Measurements from ENCODE around the gene SERINC2. TPM values are rescaled to one million over a fixed set of nuclear protein-coding genes. Genes with fewer than 3 reads are reported as not detected.
"Not testable (repeated sequence)": the region's sequence is repeated elsewhere in the genome, so short reads cannot be mapped to it uniquely, and the experiment has no call there.

Gene SERINC2
- total and polyA plus RNA-seq, 5 donors from 2014 or later = 0.08 TPM; not detected in 4

- Mint-ChIP-seq H3K27me3 (peaks cover 9% of the 10 kb centered on the region), H3K9me3 (peaks cover 0 to 55% (median 22%) of the 10 kb centered on the region in 7 donors), H3K4me1 (no peaks in the 10 kb centered on the region), H3K27ac (no peak overlapping the region), H3K4me3 (no peak overlapping the region), H3K36me3 (no peaks in the 10 kb centered on the region)
- Histone ChIP-seq H3K27me3 (ENCODE audit: control insufficient read depth, insufficient read depth, low read length) (peaks cover 8% of the 10 kb centered on the region), H3K4me1 (ENCODE audit: control insufficient read depth, insufficient read depth, low read length, poor library complexity, severe bottlenecking) (no peaks in the 10 kb centered on the region), H3K9me3 (ENCODE audit: control insufficient read depth in 2 of 2, low read length in 2 of 2) (peaks cover 18 to 32% of the 10 kb centered on the region in 2 experiments), H3K4me3 (ENCODE audit: low read depth, low read length) (no peak overlapping the region), H3K36me3 (ENCODE audit: control insufficient read depth, insufficient read depth, low read length) (no peaks in the 10 kb centered on the region), H3K27ac (ENCODE audit: insufficient read depth, low read length, poor library complexity, severe bottlenecking) (no peak overlapping the region)
- no peak for ATAC-seq (ENCODE audit: low read depth in 2 of 2)
- no peak for DNase-seq
Measured at GRCh38 chr1:31453384-31454079, 40.5 kb downstream of the SERINC2 start.

GRCh38 chr1:31458287-31458896, 45.4 kb downstream of the SERINC2 start:
- DNase-seq (no peak), ATAC-seq (ENCODE audit: low read depth in 2 of 2) (no peak)
- Histone ChIP-seq H3K9me3 (ENCODE audit: control insufficient read depth in 2 of 2, low read length in 2 of 2) (peaks cover 27 to 37% of the 10 kb centered on the region in 2 experiments), H3K27me3 (ENCODE audit: control insufficient read depth, insufficient read depth, low read length) (peaks cover 8% of the 10 kb centered on the region), H3K4me3 (ENCODE audit: low read depth, low read length) (no peak overlapping the region), H3K27ac (ENCODE audit: insufficient read depth, low read length, poor library complexity, severe bottlenecking) (no peak overlapping the region), H3K36me3 (ENCODE audit: control insufficient read depth, insufficient read depth, low read length) (no peaks in the 10 kb centered on the region), H3K4me1 (ENCODE audit: control insufficient read depth, insufficient read depth, low read length, poor library complexity, severe bottlenecking) (no peaks in the 10 kb centered on the region)
- no peak overlapping the region for H3K27ac Mint-ChIP-seq
- H3K9me3 Mint-ChIP-seq = peaks cover 0 to 52% (median 17%) of the 10 kb centered on the region in 7 donors
- no peak overlapping the region for H3K4me3 Mint-ChIP-seq
- H3K4me1 Mint-ChIP-seq = no peaks in the 10 kb centered on the region
- no peaks in the 10 kb centered on the region for H3K36me3 Mint-ChIP-seq
- H3K27me3 Mint-ChIP-seq = peaks cover 23% of the 10 kb centered on the region

- ATAC-seq (ENCODE audit: low read depth in 2 of 2) = no peak
- H3K4me3 ChIP-seq (ENCODE audit: low read depth, low read length) = no peak overlapping the region
- no peaks in the 10 kb centered on the region for H3K4me1 ChIP-seq (ENCODE audit: control insufficient read depth, insufficient read depth, low read length, poor library complexity, severe bottlenecking)
- no peak overlapping the region for H3K4me3 Mint-ChIP-seq
- H3K27me3 Mint-ChIP-seq = peaks cover 32% of the 10 kb centered on the region
- no peaks in the 10 kb centered on the region for H3K36me3 Mint-ChIP-seq
- no peak overlapping the region for H3K27ac Mint-ChIP-seq
- H3K9me3 Mint-ChIP-seq = peaks cover 0 to 49% (median 12%) of the 10 kb centered on the region in 7 donors
- H3K36me3 ChIP-seq (ENCODE audit: control insufficient read depth, insufficient read depth, low read length) = no peaks in the 10 kb centered on the region
- no peak for DNase-seq
- peaks cover 25 to 37% of the 10 kb centered on the region in 2 experiments for H3K9me3 ChIP-seq (ENCODE audit: control insufficient read depth in 2 of 2, low read length in 2 of 2)
- H3K4me1 Mint-ChIP-seq = no peaks in the 10 kb centered on the region
- H3K27ac ChIP-seq (ENCODE audit: insufficient read depth, low read length, poor library complexity, severe bottlenecking) = no peak overlapping the region
- peaks cover 4% of the 10 kb centered on the region for H3K27me3 ChIP-seq (ENCODE audit: control insufficient read depth, insufficient read depth, low read length)
Measured at GRCh38 chr1:31460027-31460426, 47.0 kb downstream of the SERINC2 start.

GRCh38 chr1:31467005-31467674, 54.1 kb downstream of the SERINC2 start:
- no peaks in the 10 kb centered on the region for H3K36me3 ChIP-seq (ENCODE audit: control insufficient read depth, insufficient read depth, low read length)
- no peaks in the 10 kb centered on the region for H3K27me3 ChIP-seq (ENCODE audit: control insufficient read depth, insufficient read depth, low read length)
- ATAC-seq (ENCODE audit: low read depth in 2 of 2) = no peak
- H3K4me3 Mint-ChIP-seq = no peak overlapping the region
- H3K36me3 Mint-ChIP-seq = no peaks in the 10 kb centered on the region
- no peaks in the 10 kb centered on the region for H3K4me1 ChIP-seq (ENCODE audit: control insufficient read depth, insufficient read depth, low read length, poor library complexity, severe bottlenecking)
- H3K27ac Mint-ChIP-seq = no peak overlapping the region
- H3K9me3 Mint-ChIP-seq = peaks cover 0 to 20% (median 4%) of the 10 kb centered on the region in 7 donors
- DNase-seq = no peak
- H3K27ac ChIP-seq (ENCODE audit: insufficient read depth, low read length, poor library complexity, severe bottlenecking) = no peak overlapping the region
- peaks cover 32% of the 10 kb centered on the region for H3K27me3 Mint-ChIP-seq
- H3K4me1 Mint-ChIP-seq = no peaks in the 10 kb centered on the region
- peaks cover 10 to 14% of the 10 kb centered on the region in 2 experiments for H3K9me3 ChIP-seq (ENCODE audit: control insufficient read depth in 2 of 2, low read length in 2 of 2)
- H3K4me3 ChIP-seq (ENCODE audit: low read depth, low read length) = no peak overlapping the region

GRCh38 chr1:31470794-31471315, 57.8 kb downstream of the SERINC2 start:
- Histone ChIP-seq H3K4me3 (ENCODE audit: low read depth, low read length) (no peak overlapping the region), H3K4me1 (ENCODE audit: control insufficient read depth, insufficient read depth, low read length, poor library complexity, severe bottlenecking) (no peaks in the 10 kb centered on the region), H3K27me3 (ENCODE audit: control insufficient read depth, insufficient read depth, low read length) (no peaks in the 10 kb centered on the region), H3K36me3 (ENCODE audit: control insufficient read depth, insufficient read depth, low read length) (no peaks in the 10 kb centered on the region), H3K27ac (ENCODE audit: insufficient read depth, low read length, poor library complexity, severe bottlenecking) (no peak overlapping the region), H3K9me3 (ENCODE audit: control insufficient read depth in 2 of 2, low read length in 2 of 2) (peaks cover 8 to 11% of the 10 kb centered on the region in 2 experiments)
- Mint-ChIP-seq H3K9me3 (peaks cover 0 to 20% (median 4%) of the 10 kb centered on the region in 7 donors), H3K36me3 (no peaks in the 10 kb centered on the region), H3K27ac (no peak overlapping the region), H3K4me3 (no peak overlapping the region), H3K27me3 (peaks cover 39% of the 10 kb centered on the region), H3K4me1 (no peaks in the 10 kb centered on the region)
- ATAC-seq (ENCODE audit: low read depth in 2 of 2) = no peak
- DNase-seq = no peak

GRCh38 chr1:31471452-31472313, 58.7 kb downstream of the SERINC2 start:
- H3K27me3 Mint-ChIP-seq = peaks cover 47% of the 10 kb centered on the region
- not testable (repeated sequence) for ATAC-seq (ENCODE audit: low read depth in 2 of 2); H3K4me3 Mint-ChIP-seq

GRCh38 chr1:31472314-31472651, 59.3 kb downstream of the SERINC2 start:
- not testable (repeated sequence) for DNase-seq; H3K36me3 Mint-ChIP-seq; H3K27ac Mint-ChIP-seq; H3K4me1 Mint-ChIP-seq; H3K4me3 ChIP-seq (ENCODE audit: low read depth, low read length); H3K4me3 Mint-ChIP-seq; H3K9me3 ChIP-seq (ENCODE audit: control insufficient read depth in 2 of 2, low read length in 2 of 2); H3K27ac ChIP-seq (ENCODE audit: insufficient read depth, low read length, poor library complexity, severe bottlenecking); H3K4me1 ChIP-seq (ENCODE audit: control insufficient read depth, insufficient read depth, low read length, poor library complexity, severe bottlenecking); H3K27me3 ChIP-seq (ENCODE audit: control insufficient read depth, insufficient read depth, low read length); ATAC-seq (ENCODE audit: low read depth in 2 of 2); H3K36me3 ChIP-seq (ENCODE audit: control insufficient read depth, insufficient read depth, low read length)
- peaks cover 47% of the 10 kb centered on the region for H3K27me3 Mint-ChIP-seq
- peaks cover 0 to 11% (median 4%) of the 10 kb centered on the region in 7 donors for H3K9me3 Mint-ChIP-seq

More at GRCh38 chr1:31471452-31472313, 58.7 kb downstream of the SERINC2 start:
- not testable (repeated sequence) for H3K36me3 Mint-ChIP-seq; DNase-seq; H3K36me3 ChIP-seq (ENCODE audit: control insufficient read depth, insufficient read depth, low read length); H3K27me3 ChIP-seq (ENCODE audit: control insufficient read depth, insufficient read depth, low read length); H3K4me3 ChIP-seq (ENCODE audit: low read depth, low read length); H3K27ac Mint-ChIP-seq; H3K9me3 ChIP-seq (ENCODE audit: control insufficient read depth in 2 of 2, low read length in 2 of 2); H3K4me1 ChIP-seq (ENCODE audit: control insufficient read depth, insufficient read depth, low read length, poor library complexity, severe bottlenecking); H3K27ac ChIP-seq (ENCODE audit: insufficient read depth, low read length, poor library complexity, severe bottlenecking); H3K4me1 Mint-ChIP-seq
- peaks cover 0 to 15% (median 4%) of the 10 kb centered on the region in 7 donors for H3K9me3 Mint-ChIP-seq
